Ovary (tissue), 9 donors: ENCODE results near the gene LTO1. TPM values are rescaled to one million over a fixed set of nuclear protein-coding genes. Genes with fewer than 3 reads are reported as not detected.

Experiments used
- DNase-seq, 5 donors: peaks; one replicate each; pipeline ENCODE4 v3.0.0-alpha.2; 2019 to 2020
- H3K27ac ChIP-seq, 2 donors: fragments of 200-600 bp; one replicate each; pipeline versions ENCODE4 v1.5.1 to v1.8.0; 2019 to 2022
- H3K27me3 ChIP-seq: fragments of 200-600 bp; one replicate; pipeline ENCODE4 v1.8.0; 2022
- H3K36me3 ChIP-seq: fragments of 200-600 bp; sonication (generic); one replicate; pipeline ENCODE4 v1.5.1; 2019
- H3K4me1 ChIP-seq: one replicate; pipeline ENCODE4 v1.8.1; 2013; ENCODE audit warnings: mild to moderate bottlenecking, moderate library complexity; ENCODE audit not compliant: insufficient read depth
- H3K4me3 ChIP-seq: fragments of 200-600 bp; sonication (generic); one replicate; pipeline ENCODE4 v1.5.1; 2017
- H3K9me3 ChIP-seq, 2 donors: fragments of 200-600 bp in 1 of 2; sonication (generic) in 1 of 2; one replicate each; pipeline versions ENCODE4 v1.5.1 to v1.8.1; 2013 to 2019; ENCODE audit warnings: mild to moderate bottlenecking in 1 of 2, moderate library complexity in 1 of 2
- CTCF ChIP-seq, 3 donors: fragments of 450-650 bp in 2 of 3; fragments of 200-600 bp in 1 of 3; IDR thresholded peaks; one replicate each; pipeline versions ENCODE4 v1.5.1 to v1.8.0; 2016 to 2022; ENCODE audit warnings: antibody characterized with exemption in 3 of 3, mild to moderate bottlenecking in 1 of 3
- EP300 ChIP-seq: sonication (generic); formaldehyde crosslinking; IDR thresholded peaks from one replicate; pipeline ENCODE4 v1.6.1; 2017; ENCODE audit warnings: antibody characterized with exemption
- POLR2A ChIP-seq: fragments of 450-650 bp; IDR thresholded peaks from one replicate; pipeline ENCODE4 v1.6.1; 2017; ENCODE audit warnings: antibody characterized with exemption, mild to moderate bottlenecking, moderate library complexity
- WGBS, 3 donors: extraction: QIAGEN DNeasy Blood & Tissue Kit in 1 of 3; methylation state at CpG; one replicate each; pipeline versions ENCODE4 v1.1.5 to v1.1.7; 2013 to 2017; 5-methylcytosine and 5-hydroxymethylcytosine counted together
- intact Hi-C, 4 donors: fragments of 100-400 bp; cut with DNase I; formaldehyde crosslinking; loops; one replicate each; pipeline versions ENCODE4 v1.11.0 to v1.15.1; 2022 to 2023
- polyA plus RNA-seq, 2 donors: library from polyadenylated mRNA; stranded (reverse); fragments of 200-250 nt in 1 of 2; fragments of 350-450 nt in 1 of 2; fragmentation: Illumina TruSeq in 1 of 2; extraction: RNeasy Lipid Tissue Mini Kit (QIAGEN cat#74804) in 1 of 2; gene quantifications; one replicate each; pipeline ENCODE4 v1.2.3, GENCODE V29; 2013 to 2014
- total RNA-seq, 7 donors: library from RNA; depleted of rRNA in 2 of 7; stranded (reverse); fragments of >200 nt in 2 of 7; fragmentation: NEBNext Ultra II Directional in 3 of 7; extraction: Animal tissue kit (Norgen Biotek cat#: 25700) in 3 of 7; gene quantifications; one replicate each; pipeline versions ENCODE4 v1.1.0 to v1.2.4, GENCODE V29; 2016 to 2023
- donor health status: DM: no; HTN: no; CAD: no; lungs with moderate emphysema.
- donor health status: DM: no; HTN: no; CAD: no.
- donor health status: Bipolar disorder and iron deficiency.
- donor health status: DM: yes; HTN: yes; CAD: no.
- donor health status: DM: no; HTN: no; CAD: no.
- donor health status: DM: yes; HTN: yes; CAD: no.

Gene LTO1
- total and polyA plus RNA-seq, 9 donors: 13.4 to 29.9 (median 19.8) TPM

GRCh38 chr11:69643646-69644045 lies 31.5 kb downstream of the LTO1 start:
- TF ChIP-seq POLR2A: no peak
- TF ChIP-seq CTCF (IDR thresholded peaks at IDR 0.05): no peak
- TF ChIP-seq EP300: no peak
- Histone ChIP-seq H3K27me3 (no peaks in the 10 kb centered on the region), H3K36me3 (no peaks in the 10 kb centered on the region), H3K4me3 (peak overlapping the region; percentile 57), H3K4me1 (peaks cover 5% of the 10 kb centered on the region), H3K27ac (no peak overlapping the region), H3K9me3 (no peaks in the 10 kb centered on the region)
- DNase-seq: no peak
- intact Hi-C loops: loop anchor here (1.0 to 10.0 kb wide), 3 partner anchors 539 to 543 kb away; no protein-coding TSS in a partner anchor
- WGBS, 3 donors: 8 to 22% (median 14%) methylated on average over 27 of the region's 27 CpGs

GRCh38 chr11:69642913-69643632 lies 32.1 kb downstream of the LTO1 start:
- intact Hi-C loops: loop anchor here (1.0 to 10.0 kb wide), 3 partner anchors 538 to 543 kb away; no protein-coding TSS in a partner anchor
- Histone ChIP-seq H3K27ac (no peak overlapping the region), H3K27me3 (peaks cover 5% of the 10 kb centered on the region), H3K36me3 (no peaks in the 10 kb centered on the region), H3K4me3 (peak overlapping the region; percentile 57), H3K9me3 (no peaks in the 10 kb centered on the region), H3K4me1 (peaks cover 5% of the 10 kb centered on the region)
- WGBS, 3 donors: 0 to 1% (median 0%) methylated on average over 60 to 81 of the region's 81 CpGs
- TF ChIP-seq EP300 (no peak), POLR2A (no peak), CTCF (IDR thresholded peaks at IDR 0.05) (peak; percentile 80 to 86 (median 81))
- peak; percentile 57 to 86 (median 76) for DNase-seq

- H3K36me3 ChIP-seq: no peaks in the 10 kb centered on the region
- WGBS, 3 donors: 0 to 1% (median 0%) methylated on average over 28 to 40 of the region's 40 CpGs
- peaks cover 7% of the 10 kb centered on the region for H3K27me3 ChIP-seq
- intact Hi-C loops: loop anchor here in 3 of 4 donors (5.0 to 10.0 kb wide), 2 partner anchors 538 to 540 kb away; no protein-coding TSS in a partner anchor
- no peak for DNase-seq
- H3K4me3 ChIP-seq: peak overlapping the region; percentile 57
- peaks cover 5% of the 10 kb centered on the region for H3K4me1 ChIP-seq
- H3K9me3 ChIP-seq: no peaks in the 10 kb centered on the region
- no peak overlapping the region for H3K27ac ChIP-seq
- TF ChIP-seq CTCF (IDR thresholded peaks at IDR 0.05): no peak
- no peak for TF ChIP-seq POLR2A
- TF ChIP-seq EP300: no peak
These were observed 32.6 kb downstream of the LTO1 start for GRCh38 chr11:69642549-69642912.

- Histone ChIP-seq H3K27me3 (peaks cover 7% of the 10 kb centered on the region), H3K36me3 (no peaks in the 10 kb centered on the region), H3K9me3 (no peaks in the 10 kb centered on the region), H3K4me3 (peak overlapping the region; percentile 57), H3K27ac (peak overlapping the region in 1 of 2 donors; percentile 28), H3K4me1 (peaks cover 5% of the 10 kb centered on the region)
- no peak for DNase-seq
- intact Hi-C loops: loop anchor here in 3 of 4 donors (5.0 to 10.0 kb wide), 2 partner anchors 537 to 540 kb away; no protein-coding TSS in a partner anchor
- TF ChIP-seq EP300: no peak
- TF ChIP-seq CTCF (IDR thresholded peaks at IDR 0.05): no peak
- no peak for TF ChIP-seq POLR2A
- WGBS, 3 donors: 2 to 3% (median 2%) methylated on average over 49 to 68 of the region's 68 CpGs
These were observed 33.2 kb downstream of the LTO1 start for GRCh38 chr11:69641681-69642548.
